Fibroblast of lung (primary cell): Measurements from ENCODE around the gene NUP133.

Experiments used
- EZH2 ChIP-seq: IDR thresholded peaks from 2 replicates; pipeline ENCODE4 v1.5.1; 2012; ENCODE audit warnings: low read length, control low read depth, mild to moderate bottlenecking; ENCODE audit errors: missing control alignments
- TF ChIP-seq, protein P1 (sequence below), 2 donors: IDR thresholded peaks in 1 of 2; conservative IDR thresholded peaks in 1 of 2; 1 replicate in 1 of 2; 2 replicates in 1 of 2; pipeline ENCODE4 v1.5.1; 2011 to 2012; ENCODE audit warnings: low read length in 2 of 2, control low read depth in 1 of 2, inconsistent platforms in 1 of 2, low read depth in 1 of 2, mild to moderate bottlenecking in 1 of 2

- TF ChIP-seq, protein P1, sequence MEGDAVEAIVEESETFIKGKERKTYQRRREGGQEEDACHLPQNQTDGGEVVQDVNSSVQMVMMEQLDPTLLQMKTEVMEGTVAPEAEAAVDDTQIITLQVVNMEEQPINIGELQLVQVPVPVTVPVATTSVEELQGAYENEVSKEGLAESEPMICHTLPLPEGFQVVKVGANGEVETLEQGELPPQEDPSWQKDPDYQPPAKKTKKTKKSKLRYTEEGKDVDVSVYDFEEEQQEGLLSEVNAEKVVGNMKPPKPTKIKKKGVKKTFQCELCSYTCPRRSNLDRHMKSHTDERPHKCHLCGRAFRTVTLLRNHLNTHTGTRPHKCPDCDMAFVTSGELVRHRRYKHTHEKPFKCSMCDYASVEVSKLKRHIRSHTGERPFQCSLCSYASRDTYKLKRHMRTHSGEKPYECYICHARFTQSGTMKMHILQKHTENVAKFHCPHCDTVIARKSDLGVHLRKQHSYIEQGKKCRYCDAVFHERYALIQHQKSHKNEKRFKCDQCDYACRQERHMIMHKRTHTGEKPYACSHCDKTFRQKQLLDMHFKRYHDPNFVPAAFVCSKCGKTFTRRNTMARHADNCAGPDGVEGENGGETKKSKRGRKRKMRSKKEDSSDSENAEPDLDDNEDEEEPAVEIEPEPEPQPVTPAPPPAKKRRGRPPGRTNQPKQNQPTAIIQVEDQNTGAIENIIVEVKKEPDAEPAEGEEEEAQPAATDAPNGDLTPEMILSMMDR (conservative IDR thresholded peaks at IDR 0.05 in 1 of 2, IDR thresholded peaks at IDR 0.05 in 1 of 2; ENCODE audit: low read depth in 1 of 2, low read length in 2 of 2) = no peak
- no peak for TF ChIP-seq EZH2
Observed at GRCh38 chr1:229539863-229540506, 31.8 kb upstream of the NUP133 start.
